IPS-18a (cell line): ENCODE results near the gene KDM4C.

Experiments used
- H3K27ac ChIP-seq: one replicate; pipeline ENCODE4 v1.5.1; 2013; ENCODE audit warnings: low read length
- H3K27me3 ChIP-seq: one replicate; pipeline ENCODE4 v1.6.1; 2013; ENCODE audit warnings: mild to moderate bottlenecking, low read length; ENCODE audit not compliant: control insufficient read depth, insufficient read depth
- H3K36me3 ChIP-seq: one replicate; pipeline ENCODE4 v1.6.1; 2013; ENCODE audit warnings: low read depth, low read length; ENCODE audit not compliant: control insufficient read depth
- H3K4me1 ChIP-seq: one replicate; pipeline ENCODE4 v1.6.1; 2013; ENCODE audit warnings: low read depth, low read length; ENCODE audit not compliant: control insufficient read depth
- H3K4me3 ChIP-seq: one replicate; pipeline ENCODE4 v1.5.1; 2013; ENCODE audit warnings: low read length
- H3K9ac ChIP-seq: one replicate; pipeline ENCODE4 v1.6.1; 2013; ENCODE audit warnings: mild to moderate bottlenecking, low read length, moderate library complexity
- H3K9me3 ChIP-seq: one replicate; pipeline ENCODE4 v1.6.1; 2013; ENCODE audit warnings: low read depth, low read length; ENCODE audit not compliant: control insufficient read depth

The KDM4C gene

GRCh38 chr9:7216004-7216841, 458.4 kb downstream of the KDM4C start:
- Histone ChIP-seq H3K4me3 (no peak overlapping the region), H3K27me3 (peaks cover 6% of the 10 kb centered on the region), H3K27ac (no peak overlapping the region), H3K36me3 (no peaks in the 10 kb centered on the region), H3K9ac (no peak overlapping the region), H3K4me1 (peaks cover 10% of the 10 kb centered on the region), H3K9me3 (no peaks in the 10 kb centered on the region)

- Histone ChIP-seq H3K27me3 (no peaks in the 10 kb centered on the region), H3K4me1 (no peaks in the 10 kb centered on the region), H3K36me3 (no peaks in the 10 kb centered on the region)
Observed at GRCh38 chr9:7223981-7224380, 466.2 kb downstream of the KDM4C start.

More at GRCh38 chr9:7223981-7224380, 466.2 kb downstream of the KDM4C start:
- Histone ChIP-seq H3K9ac (no peak overlapping the region), H3K4me3 (no peak overlapping the region), H3K27ac (no peak overlapping the region), H3K9me3 (no peaks in the 10 kb centered on the region)
